A549 (cell line): ENCODE measurements around the gene TSSK6. TPM values are rescaled to one million over a fixed set of nuclear protein-coding genes. Genes with fewer than 3 reads are reported as not detected.

ENCODE experiments used
- ATAC-seq, 2 experiments: fragments of 200-7000 bp in 1 of 2; fragments of >200 bp in 1 of 2; cut with Nextera tagmentation in 1 of 2; cut with Tn5 transposase in 1 of 2; 3 replicates each; pipeline versions ENCODE4 v1.8.0 to v1.9.1; 2018 to 2020; ENCODE audit warnings: mild to moderate bottlenecking in 1 of 2, moderate library complexity in 1 of 2
- CTCF ChIA-PET: fragments of 300-600 bp; sonication (Branson Sonifier 250); formaldehyde crosslinking; extraction: SDS; loops from one replicate; lab custom pipeline; 2021; ENCODE audit warnings: antibody characterized with exemption, inconsistent platforms; lab: Yijun Ruan, JAX
- POLR2A ChIA-PET: fragments of 350-600 bp; formaldehyde crosslinking; extraction: SDS; loops from one replicate; lab custom pipeline; 2021; ENCODE audit warnings: antibody characterized with exemption, inconsistent platforms; lab: Yijun Ruan, JAX
- DNase-seq, 2 experiments: peaks; one replicate each; pipeline versions ENCODE4 v3.0.0 to v3.0.0-alpha.2; 2011 to 2016; ENCODE audit warnings: low read depth in 1 of 2, low spot score in 1 of 2
- FAIRE-seq: peaks from 2 replicates; lab custom pipeline; 2011; peaks lifted over from hg19 to GRCh38; lab: Jason Lieb, UNC
- H3K27ac ChIP-seq, 2 experiments: fragments of >200 bp; sonication (Bioruptor Twin); formaldehyde crosslinking; 3 replicates each; pipeline ENCODE4 v1.5.1; 2016 to 2017
- H3K4me1 ChIP-seq: fragments of >200 bp; sonication (Bioruptor Twin); formaldehyde crosslinking; 3 replicates; pipeline ENCODE4 v1.6.1; 2016
- H3K4me2 ChIP-seq: fragments of >200 bp; sonication (Bioruptor Twin); formaldehyde crosslinking; 3 replicates; pipeline ENCODE4 v1.6.1; 2016
- H3K4me3 ChIP-seq: fragments of >200 bp; sonication (Bioruptor Twin); formaldehyde crosslinking; 3 replicates; pipeline ENCODE4 v1.5.1; 2016
- H3K9me3 ChIP-seq: fragments of >200 bp; sonication (Bioruptor Twin); formaldehyde crosslinking; 3 replicates; pipeline ENCODE4 v1.6.1; 2016
- ATOH8 ChIP-seq: fragments of 250-450 bp; sonication (Bioruptor Pico); IDR thresholded peaks from 2 replicates; pipeline ENCODE4 v1.5.0; 2020; ENCODE audit warnings: low read depth, mild to moderate bottlenecking, moderate library complexity
- BCL3 ChIP-seq: fragments of >200 bp; sonication (Bioruptor Twin); formaldehyde crosslinking; IDR thresholded peaks from 3 replicates; pipeline ENCODE4 v1.6.1; 2016
- ESRRA ChIP-seq: fragments of 150-350 bp; IDR thresholded peaks from 2 replicates; pipeline ENCODE4 v1.6.1; 2014; ENCODE audit warnings: mild to moderate bottlenecking, low read length, borderline replicate concordance
- HES2 ChIP-seq: fragments of >200 bp; sonication (Bioruptor Twin); formaldehyde crosslinking; IDR thresholded peaks from 2 replicates; pipeline ENCODE4 v1.6.1; 2016
- HEYL ChIP-seq: fragments of 250-450 bp; sonication (Bioruptor Pico); IDR thresholded peaks from 2 replicates; pipeline ENCODE4 v1.8.0; 2021; ENCODE audit warnings: mild to moderate bottlenecking, moderate library complexity
- HOXA7 ChIP-seq: fragments of 250-450 bp; sonication (Bioruptor Pico); IDR thresholded peaks from 2 replicates; pipeline ENCODE4 v1.5.0; 2020; ENCODE audit warnings: mild to moderate bottlenecking, moderate library complexity
- HOXB5 ChIP-seq: fragments of 250-450 bp; sonication (Bioruptor Pico); IDR thresholded peaks from 2 replicates; pipeline ENCODE4 v1.5.0; 2020; ENCODE audit warnings: mild to moderate bottlenecking, moderate library complexity
- JUN ChIP-seq, 2 experiments: fragments of >200 bp; sonication (Bioruptor Twin); formaldehyde crosslinking; IDR thresholded peaks; 2 replicates in 1 of 2; 3 replicates in 1 of 2; pipeline ENCODE4 v1.6.1; 2016 to 2017
- MAX ChIP-seq: IDR thresholded peaks from 2 replicates; pipeline ENCODE4 v1.6.1; 2012
- NPAS2 ChIP-seq: fragments of 250-450 bp; sonication (Bioruptor Pico); IDR thresholded peaks from 2 replicates; pipeline ENCODE4 v1.8.0; 2022; ENCODE audit warnings: mild to moderate bottlenecking, moderate library complexity, borderline replicate concordance
- RFX5 ChIP-seq: fragments of 450-650 bp; IDR thresholded peaks from 2 replicates; pipeline ENCODE4 v1.7.1; 2014; ENCODE audit warnings: antibody characterized with exemption, mild to moderate bottlenecking, moderate library complexity
- SREBF2 ChIP-seq: fragments of 450-650 bp; IDR thresholded peaks from 2 replicates; pipeline ENCODE4 v1.6.1; 2014; ENCODE audit warnings: mild to moderate bottlenecking, moderate library complexity
- TP53 ChIP-seq: fragments of 250-450 bp; sonication (Bioruptor Pico); IDR thresholded peaks from 2 replicates; pipeline ENCODE4 v1.5.0; 2021; ENCODE audit warnings: mild to moderate bottlenecking, moderate library complexity
- USF2 ChIP-seq: fragments of 450-650 bp; IDR thresholded peaks from 2 replicates; pipeline ENCODE4 v1.6.1; 2014; ENCODE audit warnings: antibody characterized with exemption
- ZNF302 ChIP-seq: fragments of 250-450 bp; sonication (Bioruptor Pico); IDR thresholded peaks from 2 replicates; pipeline ENCODE4 v1.9.0; 2021; ENCODE audit warnings: inconsistent platforms, mild to moderate bottlenecking, moderate library complexity
- WGBS: methylation state at CpG from one replicate; pipeline ENCODE4 v1.1.6; 2017; ENCODE audit errors: missing lambda C conversion rate; 5-methylcytosine and 5-hydroxymethylcytosine counted together
- polyA plus RNA-seq, 4 experiments: library from polyadenylated mRNA; depleted of rRNA in 3 of 4; stranded (reverse); fragments of >200 nt; fragmentation: RNase III in 1 of 4; extraction: RNeasy Plus Mini Kit Qiagen cat#74134 plus additional on column Dnase treatment in 1 of 4; gene quantifications; 2 replicates in 3 of 4; 3 replicates in 1 of 4; pipeline ENCODE4 v1.2.3, GENCODE V29; 2011 to 2017

The TSSK6 gene
- polyA plus RNA-seq, 2 of the 4 experiments (the other 2 are of a cell fraction), result 1.4 to 1.8 TPM

GRCh38 chr19:19500975-19501644 is 14.2 kb downstream of the TSSK6 start (continued):
- no peak for TF ChIP-seq USF2

GRCh38 chr19:19499272-19499995 is 15.9 kb downstream of the TSSK6 start:
- ChIA-PET POLR2A (no interaction called here), CTCF (interaction anchor here (1.4 kb wide), 1 partner anchor 9 kb away, joined by 5 read pairs; no protein-coding TSS in a partner anchor)
- no peaks in the 10 kb centered on the region for H3K9me3 ChIP-seq
- H3K4me3 ChIP-seq, result no peak overlapping the region
- FAIRE-seq (no peak), ATAC-seq (peak in 1 of 2 experiments; percentile 15; a peak in 1 of 6 replicates), DNase-seq (no peak)
- no peaks in the 10 kb centered on the region for H3K4me1 ChIP-seq
- no peak overlapping the region for H3K4me2 ChIP-seq
- no peak overlapping the region for H3K27ac ChIP-seq
- no peak for TF ChIP-seq NPAS2
- no peak for TF ChIP-seq MAX
- TF ChIP-seq HOXB5 (CRISPR knock-in tag), result no peak
- no peak for TF ChIP-seq SREBF2
- no peak for TF ChIP-seq ATOH8
- no peak for TF ChIP-seq BCL3
- no peak for TF ChIP-seq JUN (IDR thresholded peaks at IDR 0.05)
- TF ChIP-seq HOXA7, result no peak
- WGBS, result 78% methylated on average over 7 of the region's 18 CpGs

- no peak for DNase-seq
- H3K27ac ChIP-seq, result no peak overlapping the region
- no peak overlapping the region for H3K4me2 ChIP-seq
- FAIRE-seq, result no peak
- 94% methylated on average over 6 of the region's 33 CpGs for WGBS
- ATAC-seq, result no peak
- no peak overlapping the region for H3K4me3 ChIP-seq
- ChIA-PET POLR2A (no interaction called here), CTCF (no interaction called here)
- no peak for TF ChIP-seq HES2
- no peak for TF ChIP-seq ZNF302 (CRISPR knock-in tag)
- TF ChIP-seq ESRRA, result no peak
- TF ChIP-seq RFX5, result no peak
- TF ChIP-seq HEYL (CRISPR knock-in tag), result no peak
- TF ChIP-seq TP53 (CRISPR knock-in tag), result no peak
- H3K9me3 ChIP-seq, result no peaks in the 10 kb centered on the region
- H3K4me1 ChIP-seq, result no peaks in the 10 kb centered on the region
Measured at GRCh38 chr19:19498255-19498991, 16.9 kb downstream of the TSSK6 start.
